SK-N-SH (cell line): ENCODE data around the gene AMMECR1.

ENCODE experiments used
- CTCF ChIP-seq: fragments of 200-600 bp; sonication (generic); IDR thresholded peaks from 2 replicates; pipeline ENCODE4 v1.6.1; 2017; ENCODE audit warnings: antibody characterized with exemption, mild to moderate bottlenecking, moderate library complexity
- MAX ChIP-seq: IDR thresholded peaks from 2 replicates; pipeline ENCODE4 v1.4.0; 2012; ENCODE audit warnings: low read depth
- POLR2AphosphoS5 ChIP-seq: IDR thresholded peaks from 2 replicates; pipeline ENCODE4 v1.6.1; 2012; ENCODE audit warnings: low read depth, low read length
- RAD21 ChIP-seq: IDR thresholded peaks from 2 replicates; pipeline ENCODE4 v1.6.1; 2012; ENCODE audit warnings: mild to moderate bottlenecking, low read length
- RCOR1 ChIP-seq: fragments of 150-350 bp; IDR thresholded peaks from 2 replicates; pipeline ENCODE4 v1.6.1; 2017; ENCODE audit warnings: antibody characterized with exemption, low read length
- REST ChIP-seq: IDR thresholded peaks from 2 replicates; pipeline ENCODE4 v1.6.1; 2012; ENCODE audit warnings: mild to moderate bottlenecking, low read depth, low read length, moderate library complexity
- SIN3A ChIP-seq: IDR thresholded peaks from 2 replicates; pipeline ENCODE4 v1.6.1; 2012; ENCODE audit warnings: low read depth, mild to moderate bottlenecking, low read length, moderate library complexity, borderline replicate concordance
- TAF1 ChIP-seq: IDR thresholded peaks from 2 replicates; pipeline ENCODE4 v1.6.1; 2012; ENCODE audit warnings: low read depth, mild to moderate bottlenecking, low read length, moderate library complexity, borderline replicate concordance
- TCF12 ChIP-seq: IDR thresholded peaks from 2 replicates; pipeline ENCODE4 v1.4.0; 2012
- USF2 ChIP-seq: fragments of 150-350 bp; IDR thresholded peaks from 2 replicates; pipeline ENCODE4 v1.6.1; 2017; ENCODE audit warnings: antibody characterized with exemption, low read length, low read depth, borderline replicate concordance

- TF ChIP-seq MAX (no peak), CTCF (no peak), TAF1 (no peak), USF2 (no peak), REST (no peak), TCF12 (no peak), SIN3A (no peak), POLR2AphosphoS5 (no peak), RAD21 (no peak), RCOR1 (no peak)
Observed at GRCh38 chrX:110308220-110308619, 9.7 kb downstream of the AMMECR1 start.
